GM21825 (cell line): ENCODE results near the gene NR2C2AP.

Source experiments
- ATAC-seq: cut with Tn5 transposase; IDR thresholded peaks from one replicate; pipeline ENCODE4 v1.9.1; 2021; ENCODE audit warnings: mild to moderate bottlenecking, moderate library complexity; ENCODE audit not compliant: unreplicated experiment

The NR2C2AP gene

GRCh38 chr19:19152668-19153384 is 50.4 kb downstream of the NR2C2AP start:
- ATAC-seq, result no peak

DNA sequence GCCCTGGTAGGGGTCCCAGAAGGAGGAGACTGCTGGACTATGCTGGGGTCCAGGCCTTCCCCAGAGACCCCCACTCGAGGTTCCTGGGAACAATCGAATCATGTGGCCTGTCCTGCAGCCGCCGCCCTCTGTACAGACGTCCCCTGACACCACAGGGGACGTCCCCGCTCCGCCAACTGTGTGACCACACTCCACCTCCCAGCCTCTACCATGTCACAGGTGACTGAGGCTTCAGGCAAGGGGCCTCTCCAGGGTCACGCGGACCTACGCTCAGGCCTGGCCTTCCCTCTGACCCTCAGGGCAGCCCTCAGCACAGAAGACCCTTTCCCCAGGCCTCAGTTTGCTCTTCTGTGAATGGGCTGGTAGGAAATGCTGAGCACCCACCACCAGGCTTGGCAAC is 51.8 kb downstream of the NR2C2AP start:
- ATAC-seq, result no peak
